Fibroblast of mammary gland (primary cell): ENCODE measurements around the gene RPL35A.
"Not testable (repeated sequence)": the region's sequence is repeated elsewhere in the genome, so short reads cannot be mapped to it uniquely, and the experiment has no call there.

Source experiments
- DNase-seq: peaks from one replicate; pipeline ENCODE4 v3.0.0-alpha.2; 2010; ENCODE audit warnings: low read depth
- H3K4me3 ChIP-seq: 2 replicates; pipeline ENCODE4 v1.5.1; 2011; ENCODE audit warnings: low read depth, mild to moderate bottlenecking, low read length, moderate library complexity; ENCODE audit not compliant: control insufficient read depth
- CTCF ChIP-seq: conservative IDR thresholded peaks from 2 replicates; pipeline ENCODE4 v1.5.1; 2011; ENCODE audit warnings: low read depth, low read length, inconsistent platforms; ENCODE audit not compliant: control insufficient read depth, insufficient read depth

The RPL35A gene

GRCh38 chr3:197959891-197960693 lies 10.1 kb downstream of the RPL35A start, which contains the start of gene LMLN:
Gene LMLN (plus strand): TSS chr3:197960217. CDS start chr3:197960246, 29 bp downstream.
- peak; percentile 95 for DNase-seq
- peak within 1 kb of the TSS; percentile 89 for H3K4me3 ChIP-seq
- TF ChIP-seq CTCF, result no peak

GRCh38 chr3:197960694-197961581 lies 10.9 kb downstream of the RPL35A start:
- peak; percentile 66 for DNase-seq
- TF ChIP-seq CTCF, result no peak
- peak overlapping the region; percentile 89 for H3K4me3 ChIP-seq

- DNase-seq, result no peak
- no peak overlapping the region for H3K4me3 ChIP-seq
- TF ChIP-seq CTCF, result no peak
Measured at GRCh38 chr3:197961582-197961945, 11.6 kb downstream of the RPL35A start.

GRCh38 chr3:197963019-197963637 lies 13.1 kb downstream of the RPL35A start:
- no peak for DNase-seq
- no peak for TF ChIP-seq CTCF
- no peak overlapping the region for H3K4me3 ChIP-seq

GRCh38 chr3:197967337-197967989 lies 17.5 kb downstream of the RPL35A start:
- H3K4me3 ChIP-seq, DNase-seq: not testable (repeated sequence)

GRCh38 chr3:197970588-197970987 lies 20.6 kb downstream of the RPL35A start:
- no peak for DNase-seq
- no peak overlapping the region for H3K4me3 ChIP-seq
- no peak for TF ChIP-seq CTCF
